HG03097 (cell line): ENCODE results near the gene SLC17A5.
A peak's percentile ranks its signal among the peaks of the same experiment; 100 is the strongest.
"Not testable (repeated sequence)": the region's sequence is repeated elsewhere in the genome, so short reads cannot be mapped to it uniquely, and the experiment has no call there.

ENCODE experiments used
- ATAC-seq: cut with Tn5 transposase; IDR thresholded peaks from one replicate; pipeline ENCODE4 v1.9.1; 2021; ENCODE audit not compliant: unreplicated experiment, low FRiP score

The SLC17A5 gene

GRCh38 chr6:73624896-73625295 is 28.9 kb downstream of the SLC17A5 start:
- no peak for ATAC-seq

GRCh38 chr6:73623480-73623879 is 30.3 kb downstream of the SLC17A5 start:
- not testable (repeated sequence) for ATAC-seq

- not testable (repeated sequence) for ATAC-seq
Observed at GRCh38 chr6:73618082-73618481, 35.7 kb downstream of the SLC17A5 start.

- no peak for ATAC-seq
Observed at GRCh38 chr6:73614802-73615201, 39.0 kb downstream of the SLC17A5 start.

- no peak for ATAC-seq
Observed at GRCh38 chr6:73613806-73614536, 39.8 kb downstream of the SLC17A5 start.

GRCh38 chr6:73612611-73613010 is 41.2 kb downstream of the SLC17A5 start:
- ATAC-seq, result no peak

- ATAC-seq, result no peak
Observed at GRCh38 chr6:73610444-73611275, 43.1 kb downstream of the SLC17A5 start.

GRCh38 chr6:73608761-73609160 is 45.0 kb downstream of the SLC17A5 start:
- no peak for ATAC-seq

- ATAC-seq, result no peak
Observed at GRCh38 chr6:73606428-73606827, 47.4 kb downstream of the SLC17A5 start.

GRCh38 chr6:73604461-73604860 is 49.3 kb downstream of the SLC17A5 start:
- no peak for ATAC-seq

GRCh38 chr6:73604020-73604419 is 49.8 kb downstream of the SLC17A5 start:
- ATAC-seq, result no peak

- peak; percentile 4 for ATAC-seq
Observed at GRCh38 chr6:73586416-73586974, 67.3 kb downstream of the SLC17A5 start.

- peak; percentile 52 for ATAC-seq
Observed at GRCh38 chr6:73585566-73586415, 68.0 kb downstream of the SLC17A5 start.

GRCh38 chr6:73581293-73581692 is 72.5 kb downstream of the SLC17A5 start:
- no peak for ATAC-seq

- peak; percentile 53 for ATAC-seq
Observed at GRCh38 chr6:73580247-73581149, 73.3 kb downstream of the SLC17A5 start.

GRCh38 chr6:73579851-73580246 is 73.9 kb downstream of the SLC17A5 start:
- ATAC-seq, result no peak

- ATAC-seq, result no peak
Observed at GRCh38 chr6:73579389-73579788, 74.4 kb downstream of the SLC17A5 start.

GRCh38 chr6:73577676-73578075 is 76.1 kb downstream of the SLC17A5 start:
- no peak for ATAC-seq

- not testable (repeated sequence) for ATAC-seq
Observed at GRCh38 chr6:73572531-73572930, 81.3 kb downstream of the SLC17A5 start.
